Measurements from ENCODE around the gene ISM1.

GRCh38 chr20:13301596-13301995, 80.5 kb downstream of the ISM1 start:
- TF ChIP-seq CTCF (IDR thresholded peaks at IDR 0.05; ENCODE audit: borderline replicate concordance, extremely low read depth, low read length, poor library complexity, severe bottlenecking) (no peak), EZH2 (IDR thresholded peaks at IDR 0.05; ENCODE audit: borderline replicate concordance, low read depth, low read length, severe bottlenecking) (no peak)
